ENCODE measurements around the gene SPACDR. TPM values are rescaled to one million over a fixed set of nuclear protein-coding genes. Genes with fewer than 3 reads are reported as not detected.

SPACDR gene
- total and polyA plus RNA-seq, 2 donors from 2014 or later = 0.54 TPM; not detected in 1

DNA sequence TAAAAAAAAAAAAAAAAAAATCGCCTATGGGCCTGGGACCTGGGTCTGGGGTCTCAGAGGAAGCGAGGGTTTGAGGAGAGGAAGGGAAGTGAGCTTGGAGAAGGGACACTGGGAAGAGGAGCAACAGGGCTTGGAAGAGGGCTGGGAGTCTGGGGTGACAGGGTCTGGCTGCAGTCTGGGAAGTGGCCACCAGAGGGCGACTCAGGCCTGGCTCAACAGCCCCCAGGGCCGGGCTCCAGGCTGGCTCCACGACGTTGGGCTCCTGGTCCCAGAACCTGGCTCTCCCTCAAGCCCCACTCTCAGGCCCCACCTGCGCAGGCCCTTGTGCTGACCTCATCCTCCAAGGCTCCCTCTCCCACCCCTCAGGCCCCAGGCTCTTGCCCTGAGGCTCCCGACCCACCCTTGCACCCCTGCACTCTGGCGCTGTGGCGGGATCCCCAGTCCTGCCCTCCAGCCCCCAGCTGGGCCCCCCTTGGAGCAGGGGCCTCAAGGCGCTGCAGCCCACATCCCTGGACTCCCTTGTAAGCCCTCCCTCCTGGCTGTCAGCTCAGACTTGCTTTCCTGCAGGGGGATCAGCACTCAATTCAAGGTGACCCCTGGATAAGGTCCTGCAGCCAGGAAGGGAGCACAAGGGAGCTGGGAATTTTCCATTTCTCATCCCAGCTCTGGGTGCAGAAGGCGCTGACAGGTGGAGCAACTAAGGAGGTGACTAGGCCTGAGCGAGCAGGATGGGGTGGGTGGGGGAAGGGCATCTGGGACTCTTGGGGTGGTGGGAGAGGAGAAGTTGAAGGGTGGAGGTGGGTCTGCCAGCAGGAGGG lies 5.4 kb upstream of the SPACDR start:
- TF ChIP-seq, protein P1, sequence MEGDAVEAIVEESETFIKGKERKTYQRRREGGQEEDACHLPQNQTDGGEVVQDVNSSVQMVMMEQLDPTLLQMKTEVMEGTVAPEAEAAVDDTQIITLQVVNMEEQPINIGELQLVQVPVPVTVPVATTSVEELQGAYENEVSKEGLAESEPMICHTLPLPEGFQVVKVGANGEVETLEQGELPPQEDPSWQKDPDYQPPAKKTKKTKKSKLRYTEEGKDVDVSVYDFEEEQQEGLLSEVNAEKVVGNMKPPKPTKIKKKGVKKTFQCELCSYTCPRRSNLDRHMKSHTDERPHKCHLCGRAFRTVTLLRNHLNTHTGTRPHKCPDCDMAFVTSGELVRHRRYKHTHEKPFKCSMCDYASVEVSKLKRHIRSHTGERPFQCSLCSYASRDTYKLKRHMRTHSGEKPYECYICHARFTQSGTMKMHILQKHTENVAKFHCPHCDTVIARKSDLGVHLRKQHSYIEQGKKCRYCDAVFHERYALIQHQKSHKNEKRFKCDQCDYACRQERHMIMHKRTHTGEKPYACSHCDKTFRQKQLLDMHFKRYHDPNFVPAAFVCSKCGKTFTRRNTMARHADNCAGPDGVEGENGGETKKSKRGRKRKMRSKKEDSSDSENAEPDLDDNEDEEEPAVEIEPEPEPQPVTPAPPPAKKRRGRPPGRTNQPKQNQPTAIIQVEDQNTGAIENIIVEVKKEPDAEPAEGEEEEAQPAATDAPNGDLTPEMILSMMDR (IDR thresholded peaks at IDR 0.05; ENCODE audit: borderline replicate concordance, extremely low read depth, insufficient read depth) = peak; percentile 95
- no peak overlapping the region for H3K4me3 ChIP-seq (ENCODE audit: low read length in 3 of 3)
- H3K9ac ChIP-seq (ENCODE audit: low read length in 3 of 3) = no peak overlapping the region
- peak overlapping the region; percentile 60 to 65 for H3K27ac ChIP-seq (ENCODE audit: low read depth in 2 of 2, low read length in 2 of 2)
- intact Hi-C loops (cut with DNase I) = loop anchor here (10.0 kb wide), 1 partner anchor 215 kb away; no protein-coding TSS in a partner anchor
- H3K9me3 ChIP-seq (ENCODE audit: control insufficient read depth in 2 of 3, insufficient read depth in 1 of 3, low read length in 3 of 3) = no peaks in the 10 kb centered on the region
- H3K4me1 ChIP-seq (ENCODE audit: control insufficient read depth in 2 of 3, insufficient read depth in 2 of 3, low read depth in 1 of 3, low read length in 3 of 3) = peaks cover 0 to 13% (median 0%) of the 10 kb centered on the region in 3 donors
- no peak for FAIRE-seq
- DNase-seq = peak; percentile 85 to 95 (median 89)
- H3K36me3 ChIP-seq (ENCODE audit: control insufficient read depth in 2 of 3, insufficient read depth in 3 of 3, low read length in 3 of 3) = peaks cover 0 to 8% (median 5%) of the 10 kb centered on the region in 3 donors
- H3K27me3 ChIP-seq (ENCODE audit: control insufficient read depth, insufficient read depth, low read length) = no peaks in the 10 kb centered on the region

DNA sequence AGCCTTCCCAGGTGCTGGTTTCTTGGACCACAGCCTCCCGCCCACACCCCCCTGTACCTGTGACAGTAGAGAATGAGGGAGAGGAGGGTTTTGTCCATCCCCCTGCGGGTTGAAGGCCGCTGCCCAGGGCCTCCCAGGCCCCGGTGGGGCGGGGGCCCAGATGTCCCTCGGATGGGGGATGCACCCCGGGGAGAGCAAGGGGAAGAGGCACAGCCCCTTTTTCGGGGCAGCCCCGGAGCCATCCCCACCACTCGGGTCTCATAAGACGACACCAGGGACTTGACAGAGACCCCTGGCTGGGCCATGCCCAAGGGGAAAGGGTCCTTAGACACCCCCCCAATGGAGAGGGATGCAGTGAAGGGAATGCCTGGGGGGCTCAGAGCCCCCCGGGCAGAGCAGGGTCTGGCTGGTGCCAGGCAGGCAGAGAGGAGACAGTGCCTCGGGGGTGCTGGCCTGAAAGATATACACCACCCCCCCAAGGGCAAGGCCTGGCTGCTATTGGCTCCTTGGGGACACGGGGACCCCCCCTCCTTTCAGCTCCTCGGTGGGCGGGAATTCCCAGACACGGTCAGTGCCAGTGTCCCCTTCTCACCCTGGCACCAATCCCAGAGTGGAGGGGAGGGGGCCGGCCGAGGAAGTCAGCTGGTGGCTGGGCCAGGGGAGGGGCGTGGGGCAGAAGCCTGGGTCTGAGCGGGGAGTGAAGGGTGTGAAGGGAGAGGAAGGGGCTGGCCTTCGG lies 3.7 kb upstream of the SPACDR start:
- intact Hi-C loops (cut with DNase I) = loop anchor here (10.0 kb wide), 1 partner anchor 217 kb away; no protein-coding TSS in a partner anchor
- no peak overlapping the region for H3K27ac ChIP-seq (ENCODE audit: low read depth in 2 of 2, low read length in 2 of 2)
- peak in 3 of 5 donors; percentile 42 to 78 (median 56) for DNase-seq

DNA sequence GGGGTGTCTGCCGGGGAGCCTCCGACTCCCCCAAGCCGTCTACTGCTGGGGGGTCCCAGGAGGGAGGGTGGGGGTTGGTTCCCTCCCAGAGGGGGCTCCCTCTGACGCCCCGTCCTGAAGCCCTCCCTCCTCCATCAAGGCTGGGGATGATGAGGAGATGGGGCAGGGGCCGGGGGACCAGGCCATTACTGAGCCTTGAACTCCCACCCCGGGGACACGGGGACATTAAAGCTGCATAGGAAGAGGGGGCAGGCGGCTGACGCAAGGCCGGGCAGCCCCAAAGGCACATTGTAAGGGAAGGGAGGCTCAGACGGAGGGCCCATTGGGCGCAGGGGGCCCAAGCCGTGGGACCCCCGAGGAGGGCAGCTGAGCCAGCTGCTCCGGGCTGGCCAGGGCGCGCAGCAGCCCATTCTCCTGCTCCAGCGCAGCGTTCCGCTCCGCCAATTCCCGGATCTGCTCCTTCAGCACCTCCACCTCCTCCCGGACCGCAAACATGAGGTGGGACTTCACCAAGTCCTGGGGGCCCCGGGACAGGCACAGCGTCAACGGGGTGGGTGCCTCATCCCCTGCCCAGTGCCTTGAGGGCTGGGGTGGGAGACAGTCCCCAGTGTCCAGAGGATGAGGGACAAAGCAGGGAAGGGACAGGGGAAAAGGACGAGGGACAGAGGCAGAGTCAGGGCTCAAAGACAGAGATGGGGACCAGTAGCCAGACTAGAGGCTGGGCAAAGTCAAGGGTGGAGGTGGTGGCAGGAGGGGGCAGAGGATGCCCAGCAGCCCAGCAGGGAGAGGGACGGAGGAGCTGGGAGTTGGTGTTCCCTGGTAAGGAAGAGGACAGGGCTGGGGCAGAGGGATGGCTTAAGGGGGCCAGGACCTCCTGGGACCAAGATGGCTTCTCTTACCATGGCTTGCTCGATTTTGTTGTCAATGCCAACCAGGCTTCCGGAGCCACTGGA lies 2.9 kb upstream of the SPACDR start:
- peak in 1 of 5 donors; percentile 58 for DNase-seq
- FAIRE-seq = no peak
- Histone ChIP-seq H3K27ac (ENCODE audit: low read depth in 2 of 2, low read length in 2 of 2) (no peak overlapping the region), H3K4me3 (ENCODE audit: low read length in 3 of 3) (no peak overlapping the region), H3K4me1 (ENCODE audit: control insufficient read depth in 2 of 3, insufficient read depth in 2 of 3, low read depth in 1 of 3, low read length in 3 of 3) (peaks cover 0 to 6% (median 0%) of the 10 kb centered on the region in 3 donors), H3K27me3 (ENCODE audit: control insufficient read depth, insufficient read depth, low read length) (no peaks in the 10 kb centered on the region), H3K9me3 (ENCODE audit: control insufficient read depth in 2 of 3, insufficient read depth in 1 of 3, low read length in 3 of 3) (no peaks in the 10 kb centered on the region), H3K36me3 (ENCODE audit: control insufficient read depth in 2 of 3, insufficient read depth in 3 of 3, low read length in 3 of 3) (peaks cover 0 to 3% (median 0%) of the 10 kb centered on the region in 3 donors), H3K9ac (ENCODE audit: low read length in 3 of 3) (no peak overlapping the region)
- TF ChIP-seq, protein P1 (IDR thresholded peaks at IDR 0.05; ENCODE audit: borderline replicate concordance, extremely low read depth, insufficient read depth) = no peak
- intact Hi-C loops (cut with DNase I) = loop anchor here (10.0 kb wide), 1 partner anchor 218 kb away; no protein-coding TSS in a partner anchor

More for the DNA sequence above, 3.7 kb upstream of the SPACDR start:
- Histone ChIP-seq H3K9ac (ENCODE audit: low read length in 3 of 3) (no peak overlapping the region), H3K36me3 (ENCODE audit: control insufficient read depth in 2 of 3, insufficient read depth in 3 of 3, low read length in 3 of 3) (peaks cover 0 to 3% (median 0%) of the 10 kb centered on the region in 3 donors), H3K4me1 (ENCODE audit: control insufficient read depth in 2 of 3, insufficient read depth in 2 of 3, low read depth in 1 of 3, low read length in 3 of 3) (peaks cover 0 to 8% (median 0%) of the 10 kb centered on the region in 3 donors), H3K4me3 (ENCODE audit: low read length in 3 of 3) (no peak overlapping the region), H3K27me3 (ENCODE audit: control insufficient read depth, insufficient read depth, low read length) (no peaks in the 10 kb centered on the region), H3K9me3 (ENCODE audit: control insufficient read depth in 2 of 3, insufficient read depth in 1 of 3, low read length in 3 of 3) (no peaks in the 10 kb centered on the region)
- TF ChIP-seq, protein P1 (IDR thresholded peaks at IDR 0.05; ENCODE audit: borderline replicate concordance, extremely low read depth, insufficient read depth) = no peak
- FAIRE-seq = no peak
